Measurements from ENCODE around the gene SULT2B1. TPM values are rescaled to one million over a fixed set of nuclear protein-coding genes. Genes with fewer than 3 reads are reported as not detected.

The SULT2B1 gene
- total and polyA plus RNA-seq, 2 experiments from 2014 or later = not detected

GRCh38 chr19:48578891-48579290, 26.9 kb downstream of the SULT2B1 start:
- Histone ChIP-seq H3K79me2 (ENCODE audit: insufficient read depth) (no peaks in the 10 kb centered on the region), H4K20me1 (ENCODE audit: insufficient read depth) (no peaks in the 10 kb centered on the region), H3K4me3 (no peak overlapping the region), H3K9ac (no peak overlapping the region), H2AFZ (no peak overlapping the region), H3K27me3 (replicated peaks; ENCODE audit: insufficient read depth) (no peaks in the 10 kb centered on the region), H3K27ac (no peak overlapping the region), H3K9me3 (ENCODE audit: low read depth) (no peaks in the 10 kb centered on the region), H3K4me1 (ENCODE audit: insufficient read depth) (no peaks in the 10 kb centered on the region), H3K4me2 (ENCODE audit: unreplicated experiment) (no peak overlapping the region), H3F3A (ENCODE audit: insufficient read depth) (no peaks in the 10 kb centered on the region; the same call in 1 of the 2 replicates), H3K36me3 (ENCODE audit: low read depth) (no peaks in the 10 kb centered on the region), H3K9me2 (ENCODE audit: insufficient read depth) (no peaks in the 10 kb centered on the region)
- DNase-seq = peak; percentile 23
- 29 to 36% methylated on average over 3 of the region's 3 CpGs for WGBS, 2 experiments (ENCODE audit: low coverage in 1 of 2, low lambda C conversion rate in 2 of 2, missing lambda C conversion rate in 2 of 2)
- TF ChIP-seq EZH2phosphoT487 (IDR thresholded peaks at IDR 0.05; ENCODE audit: insufficient read depth, low read depth) = no peak
- no peak for TF ChIP-seq EZH2 (IDR thresholded peaks at IDR 0.05; ENCODE audit: insufficient read depth, poor library complexity, severe bottlenecking)
- in situ Hi-C loops (cut with MboI) = no loop called here

DNA sequence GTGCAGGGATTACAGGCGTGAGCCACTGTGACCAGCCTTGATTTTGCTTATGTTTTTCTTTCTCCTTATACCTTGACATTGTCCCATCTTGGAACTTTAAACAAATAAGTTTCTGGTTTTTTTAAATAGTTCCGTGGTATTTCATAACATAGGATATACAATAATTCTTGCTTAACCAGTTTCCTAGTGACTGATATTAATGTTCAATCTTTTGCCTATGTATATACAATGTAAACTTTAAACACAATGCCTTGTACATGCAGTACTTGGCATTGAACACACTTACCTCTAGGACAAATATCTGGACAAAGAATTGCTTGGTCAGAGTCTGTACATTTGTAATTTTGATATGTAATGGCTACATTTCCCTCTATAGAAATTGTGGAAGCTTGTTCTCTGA, 30.2 kb downstream of the SULT2B1 start:
- H2AFZ ChIP-seq = no peak overlapping the region
- H3K4me2 ChIP-seq (ENCODE audit: unreplicated experiment) = no peak overlapping the region
- H3K4me1 ChIP-seq (ENCODE audit: insufficient read depth) = peaks cover 8% of the 10 kb centered on the region
- in situ Hi-C loops (cut with MboI) = loop anchor here (5.0 kb wide), 1 partner anchor 75 kb away; no protein-coding TSS in a partner anchor
- no peaks in the 10 kb centered on the region for H3K9me2 ChIP-seq (ENCODE audit: insufficient read depth)
- no peaks in the 10 kb centered on the region for H4K20me1 ChIP-seq (ENCODE audit: insufficient read depth)
- no peak for DNase-seq
- H3K9ac ChIP-seq = no peak overlapping the region
- TF ChIP-seq EZH2 (IDR thresholded peaks at IDR 0.05; ENCODE audit: insufficient read depth, poor library complexity, severe bottlenecking) = no peak
- TF ChIP-seq EZH2phosphoT487 (IDR thresholded peaks at IDR 0.05; ENCODE audit: insufficient read depth, low read depth) = no peak
- no peaks in the 10 kb centered on the region for H3F3A ChIP-seq (ENCODE audit: insufficient read depth)
- 49 to 52% methylated on average over 2 of the region's 2 CpGs for WGBS, 2 experiments (ENCODE audit: low coverage in 1 of 2, low lambda C conversion rate in 2 of 2, missing lambda C conversion rate in 2 of 2)
- H3K79me2 ChIP-seq (ENCODE audit: insufficient read depth) = no peaks in the 10 kb centered on the region
- no peaks in the 10 kb centered on the region for H3K36me3 ChIP-seq (ENCODE audit: low read depth)
- H3K9me3 ChIP-seq (ENCODE audit: low read depth) = no peaks in the 10 kb centered on the region
- H3K4me3 ChIP-seq = no peak overlapping the region
- H3K27ac ChIP-seq = no peak overlapping the region
- H3K27me3 ChIP-seq (replicated peaks; ENCODE audit: insufficient read depth) = no peaks in the 10 kb centered on the region

GRCh38 chr19:48587387-48587786, 35.4 kb downstream of the SULT2B1 start:
- Histone ChIP-seq H3F3A (ENCODE audit: insufficient read depth) (peaks cover 9% of the 10 kb centered on the region), H3K79me2 (ENCODE audit: insufficient read depth) (no peaks in the 10 kb centered on the region), H2AFZ (no peak overlapping the region), H3K4me3 (no peak overlapping the region), H3K4me1 (ENCODE audit: insufficient read depth) (peaks cover 11% of the 10 kb centered on the region), H3K9ac (no peak overlapping the region), H3K36me3 (ENCODE audit: low read depth) (no peaks in the 10 kb centered on the region), H3K9me2 (ENCODE audit: insufficient read depth) (no peaks in the 10 kb centered on the region), H4K20me1 (ENCODE audit: insufficient read depth) (no peaks in the 10 kb centered on the region), H3K27me3 (replicated peaks; ENCODE audit: insufficient read depth) (no peaks in the 10 kb centered on the region), H3K4me2 (ENCODE audit: unreplicated experiment) (no peak overlapping the region), H3K27ac (no peak overlapping the region), H3K9me3 (ENCODE audit: low read depth) (no peaks in the 10 kb centered on the region)
- no peak for DNase-seq
- TF ChIP-seq EZH2phosphoT487 (IDR thresholded peaks at IDR 0.05; ENCODE audit: insufficient read depth, low read depth) (no peak), EZH2 (IDR thresholded peaks at IDR 0.05; ENCODE audit: insufficient read depth, poor library complexity, severe bottlenecking) (no peak)
- in situ Hi-C loops (cut with MboI) = no loop called here
- WGBS, 2 experiments (ENCODE audit: low coverage in 1 of 2, low lambda C conversion rate in 2 of 2, missing lambda C conversion rate in 2 of 2) = 75% methylated on average over 3 of the region's 3 CpGs

DNA sequence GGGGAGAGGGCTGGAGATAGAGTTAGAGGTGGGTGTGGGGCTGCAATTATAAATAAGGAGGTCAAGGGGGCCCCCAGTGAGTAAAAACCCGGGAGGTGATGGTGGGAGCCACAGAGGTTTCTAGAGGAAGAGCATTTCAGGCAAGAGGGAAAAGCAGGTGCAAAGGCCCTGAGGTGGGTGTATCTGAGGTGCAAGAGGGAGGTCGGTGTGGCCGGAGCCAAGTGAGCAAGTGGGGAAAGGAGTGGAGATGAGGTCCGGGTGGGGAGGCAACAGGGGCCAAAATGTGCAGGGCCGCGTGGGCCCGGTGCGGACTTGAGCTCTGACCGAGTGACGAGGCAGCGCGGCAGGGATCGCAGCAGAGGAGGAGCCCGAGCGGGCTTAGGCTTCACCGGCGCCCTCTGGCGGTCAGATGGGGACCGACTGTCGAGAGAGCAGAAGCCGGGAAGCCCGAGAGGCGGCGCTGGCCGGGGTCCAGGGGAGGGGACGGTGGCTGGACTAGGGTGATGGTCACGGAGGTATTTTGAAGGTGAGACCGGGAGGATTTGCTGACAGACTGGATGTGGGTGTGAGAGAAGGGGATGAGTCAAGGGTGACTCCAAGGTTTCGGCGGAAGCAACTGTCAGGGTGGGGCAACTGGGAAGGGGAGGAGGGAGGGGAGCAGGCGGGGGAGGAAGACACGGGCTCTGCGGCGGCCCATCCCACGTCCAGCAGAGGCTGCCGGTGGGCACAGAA, 36.9 kb downstream of the SULT2B1 start:
- TF ChIP-seq EZH2phosphoT487 (IDR thresholded peaks at IDR 0.05; ENCODE audit: insufficient read depth, low read depth) (no peak), EZH2 (IDR thresholded peaks at IDR 0.05; ENCODE audit: insufficient read depth, poor library complexity, severe bottlenecking) (no peak)
- Histone ChIP-seq H3K4me1 (ENCODE audit: insufficient read depth) (peaks cover 11% of the 10 kb centered on the region), H3K9me2 (ENCODE audit: insufficient read depth) (no peaks in the 10 kb centered on the region), H3K9ac (peak overlapping the region; percentile 51), H3K9me3 (ENCODE audit: low read depth) (no peaks in the 10 kb centered on the region), H3K36me3 (ENCODE audit: low read depth) (no peaks in the 10 kb centered on the region), H4K20me1 (ENCODE audit: insufficient read depth) (no peaks in the 10 kb centered on the region), H2AFZ (peak overlapping the region; percentile 68), H3K27ac (peak overlapping the region; percentile 46), H3K27me3 (replicated peaks; ENCODE audit: insufficient read depth) (no peaks in the 10 kb centered on the region), H3K4me3 (peak overlapping the region; percentile 60), H3K79me2 (ENCODE audit: insufficient read depth) (no peaks in the 10 kb centered on the region), H3K4me2 (ENCODE audit: unreplicated experiment) (peak overlapping the region; percentile 57), H3F3A (ENCODE audit: insufficient read depth) (peaks cover 9% of the 10 kb centered on the region)
- DNase-seq = peak; percentile 94
- 5 to 7% methylated on average over 28 to 36 of the region's 36 CpGs for WGBS, 2 experiments (ENCODE audit: low coverage in 1 of 2, low lambda C conversion rate in 2 of 2, missing lambda C conversion rate in 2 of 2)
- in situ Hi-C loops (cut with MboI) = no loop called here
